GM12878 (cell line): ENCODE results near the gene C21orf58.

Experiments used
- EP300 ChIP-seq, 2 experiments: fragments of 150-350 bp in 1 of 2; IDR thresholded peaks; 2 replicates each; pipeline ENCODE4 v1.6.1; 2011 to 2012; ENCODE audit warnings: low read depth in 2 of 2, low read length in 2 of 2, borderline replicate concordance in 1 of 2, improper control_type of control experiment in 1 of 2, inconsistent platforms in 1 of 2; ENCODE audit not compliant: control insufficient read depth in 1 of 2
- JUND ChIP-seq: IDR thresholded peaks from 2 replicates; pipeline ENCODE4 v1.6.1; 2012; ENCODE audit warnings: low read depth, mild to moderate bottlenecking, low read length, improper control_type of control experiment, moderate library complexity
- NFIC ChIP-seq: IDR thresholded peaks from 2 replicates; pipeline ENCODE4 v1.6.1; 2012; ENCODE audit warnings: low read depth, mild to moderate bottlenecking, inconsistent platforms, low read length, moderate library complexity
- NR2C2 ChIP-seq: IDR thresholded peaks from 2 replicates; pipeline ENCODE4 v1.6.1; 2011; ENCODE audit warnings: borderline replicate concordance, low read depth; ENCODE audit not compliant: control insufficient read depth, insufficient read length
- TCF12 ChIP-seq: IDR thresholded peaks from 2 replicates; pipeline ENCODE4 v1.6.1; 2011; ENCODE audit warnings: low read depth, mild to moderate bottlenecking, low read length
- YBX1 ChIP-seq: fragments of 450-650 bp; IDR thresholded peaks from 2 replicates; pipeline ENCODE4 v1.6.1; 2016; ENCODE audit warnings: antibody characterized with exemption
- YY1 ChIP-seq: IDR thresholded peaks from 2 replicates; pipeline ENCODE4 v1.6.1; 2011; ENCODE audit warnings: low read depth, mild to moderate bottlenecking, low read length
- TF ChIP-seq, protein P1 (sequence below): fragments of 450-650 bp; IDR thresholded peaks from 2 replicates; pipeline ENCODE4 v1.6.1; 2017; ENCODE audit warnings: antibody characterized with exemption, mild to moderate bottlenecking, moderate library complexity
- TF ChIP-seq, protein P2 (sequence below): fragments of 450-650 bp; formaldehyde crosslinking; IDR thresholded peaks from 2 replicates; pipeline ENCODE4 v1.4.0; 2020; ENCODE audit warnings: mild to moderate bottlenecking, moderate library complexity
- TF ChIP-seq, protein P3 (sequence below), 3 experiments: IDR thresholded peaks in 2 of 3; conservative IDR thresholded peaks in 1 of 3; 2 replicates each; pipeline ENCODE4 v1.5.1; 2011; ENCODE audit warnings: low read depth in 3 of 3, low read length in 3 of 3, mild to moderate bottlenecking in 3 of 3, control low read depth in 2 of 3, moderate library complexity in 2 of 3, inconsistent platforms in 1 of 3, mixed read lengths in 1 of 3; ENCODE audit not compliant: control insufficient read depth in 2 of 3, insufficient read depth in 1 of 3; ENCODE audit errors: extremely low read depth in 1 of 3
- TF ChIP-seq, protein P4 (sequence below): IDR thresholded peaks from 2 replicates; pipeline ENCODE4 v1.6.1; 2011; ENCODE audit warnings: low read depth, low read length, improper control_type of control experiment, borderline replicate concordance
- TF ChIP-seq, protein P5 (sequence below): IDR thresholded peaks from 2 replicates; pipeline ENCODE4 v1.6.1; 2012; ENCODE audit warnings: low read depth, low read length, improper control_type of control experiment

DNA sequence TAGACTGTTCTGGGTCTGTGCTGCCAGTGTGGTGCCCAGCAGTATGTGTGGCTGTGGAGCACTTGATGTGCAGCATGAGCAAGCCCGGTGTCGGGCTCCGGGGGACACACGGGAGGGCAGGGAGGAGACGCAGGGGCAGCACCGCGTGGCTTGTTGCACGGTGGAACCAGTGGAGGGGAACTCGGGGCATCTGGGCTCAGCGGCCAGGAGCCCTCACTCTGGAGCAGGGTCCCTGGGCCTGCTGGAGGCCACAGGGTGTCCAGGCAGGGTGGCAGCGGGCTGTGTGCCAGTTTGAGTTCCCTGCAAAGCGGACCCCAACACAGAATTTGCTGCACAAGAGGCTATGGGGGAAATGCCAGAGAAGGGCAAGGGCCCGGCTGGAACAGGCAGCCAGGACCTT lies 30.8 kb upstream of the C21orf58 start:
- TF ChIP-seq, protein P1, sequence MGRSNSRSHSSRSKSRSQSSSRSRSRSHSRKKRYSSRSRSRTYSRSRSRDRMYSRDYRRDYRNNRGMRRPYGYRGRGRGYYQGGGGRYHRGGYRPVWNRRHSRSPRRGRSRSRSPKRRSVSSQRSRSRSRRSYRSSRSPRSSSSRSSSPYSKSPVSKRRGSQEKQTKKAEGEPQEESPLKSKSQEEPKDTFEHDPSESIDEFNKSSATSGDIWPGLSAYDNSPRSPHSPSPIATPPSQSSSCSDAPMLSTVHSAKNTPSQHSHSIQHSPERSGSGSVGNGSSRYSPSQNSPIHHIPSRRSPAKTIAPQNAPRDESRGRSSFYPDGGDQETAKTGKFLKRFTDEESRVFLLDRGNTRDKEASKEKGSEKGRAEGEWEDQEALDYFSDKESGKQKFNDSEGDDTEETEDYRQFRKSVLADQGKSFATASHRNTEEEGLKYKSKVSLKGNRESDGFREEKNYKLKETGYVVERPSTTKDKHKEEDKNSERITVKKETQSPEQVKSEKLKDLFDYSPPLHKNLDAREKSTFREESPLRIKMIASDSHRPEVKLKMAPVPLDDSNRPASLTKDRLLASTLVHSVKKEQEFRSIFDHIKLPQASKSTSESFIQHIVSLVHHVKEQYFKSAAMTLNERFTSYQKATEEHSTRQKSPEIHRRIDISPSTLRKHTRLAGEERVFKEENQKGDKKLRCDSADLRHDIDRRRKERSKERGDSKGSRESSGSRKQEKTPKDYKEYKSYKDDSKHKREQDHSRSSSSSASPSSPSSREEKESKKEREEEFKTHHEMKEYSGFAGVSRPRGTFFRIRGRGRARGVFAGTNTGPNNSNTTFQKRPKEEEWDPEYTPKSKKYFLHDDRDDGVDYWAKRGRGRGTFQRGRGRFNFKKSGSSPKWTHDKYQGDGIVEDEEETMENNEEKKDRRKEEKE = no peak
- TF ChIP-seq, protein P2, sequence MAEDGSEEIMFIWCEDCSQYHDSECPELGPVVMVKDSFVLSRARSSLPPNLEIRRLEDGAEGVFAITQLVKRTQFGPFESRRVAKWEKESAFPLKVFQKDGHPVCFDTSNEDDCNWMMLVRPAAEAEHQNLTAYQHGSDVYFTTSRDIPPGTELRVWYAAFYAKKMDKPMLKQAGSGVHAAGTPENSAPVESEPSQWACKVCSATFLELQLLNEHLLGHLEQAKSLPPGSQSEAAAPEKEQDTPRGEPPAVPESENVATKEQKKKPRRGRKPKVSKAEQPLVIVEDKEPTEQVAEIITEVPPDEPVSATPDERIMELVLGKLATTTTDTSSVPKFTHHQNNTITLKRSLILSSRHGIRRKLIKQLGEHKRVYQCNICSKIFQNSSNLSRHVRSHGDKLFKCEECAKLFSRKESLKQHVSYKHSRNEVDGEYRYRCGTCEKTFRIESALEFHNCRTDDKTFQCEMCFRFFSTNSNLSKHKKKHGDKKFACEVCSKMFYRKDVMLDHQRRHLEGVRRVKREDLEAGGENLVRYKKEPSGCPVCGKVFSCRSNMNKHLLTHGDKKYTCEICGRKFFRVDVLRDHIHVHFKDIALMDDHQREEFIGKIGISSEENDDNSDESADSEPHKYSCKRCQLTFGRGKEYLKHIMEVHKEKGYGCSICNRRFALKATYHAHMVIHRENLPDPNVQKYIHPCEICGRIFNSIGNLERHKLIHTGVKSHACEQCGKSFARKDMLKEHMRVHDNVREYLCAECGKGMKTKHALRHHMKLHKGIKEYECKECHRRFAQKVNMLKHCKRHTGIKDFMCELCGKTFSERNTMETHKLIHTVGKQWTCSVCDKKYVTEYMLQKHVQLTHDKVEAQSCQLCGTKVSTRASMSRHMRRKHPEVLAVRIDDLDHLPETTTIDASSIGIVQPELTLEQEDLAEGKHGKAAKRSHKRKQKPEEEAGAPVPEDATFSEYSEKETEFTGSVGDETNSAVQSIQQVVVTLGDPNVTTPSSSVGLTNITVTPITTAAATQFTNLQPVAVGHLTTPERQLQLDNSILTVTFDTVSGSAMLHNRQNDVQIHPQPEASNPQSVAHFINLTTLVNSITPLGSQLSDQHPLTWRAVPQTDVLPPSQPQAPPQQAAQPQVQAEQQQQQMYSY (CRISPR knock-in tag) = no peak
- TF ChIP-seq EP300 (IDR thresholded peaks at IDR 0.05; ENCODE audit: borderline replicate concordance in 1 of 2, control insufficient read depth in 1 of 2, low read depth in 2 of 2, low read length in 2 of 2) (no peak), YBX1 (no peak), NFIC (no peak), NR2C2 (no peak), TCF12 (no peak), YY1 (no peak), JUND (no peak)
- TF ChIP-seq, protein P3, sequence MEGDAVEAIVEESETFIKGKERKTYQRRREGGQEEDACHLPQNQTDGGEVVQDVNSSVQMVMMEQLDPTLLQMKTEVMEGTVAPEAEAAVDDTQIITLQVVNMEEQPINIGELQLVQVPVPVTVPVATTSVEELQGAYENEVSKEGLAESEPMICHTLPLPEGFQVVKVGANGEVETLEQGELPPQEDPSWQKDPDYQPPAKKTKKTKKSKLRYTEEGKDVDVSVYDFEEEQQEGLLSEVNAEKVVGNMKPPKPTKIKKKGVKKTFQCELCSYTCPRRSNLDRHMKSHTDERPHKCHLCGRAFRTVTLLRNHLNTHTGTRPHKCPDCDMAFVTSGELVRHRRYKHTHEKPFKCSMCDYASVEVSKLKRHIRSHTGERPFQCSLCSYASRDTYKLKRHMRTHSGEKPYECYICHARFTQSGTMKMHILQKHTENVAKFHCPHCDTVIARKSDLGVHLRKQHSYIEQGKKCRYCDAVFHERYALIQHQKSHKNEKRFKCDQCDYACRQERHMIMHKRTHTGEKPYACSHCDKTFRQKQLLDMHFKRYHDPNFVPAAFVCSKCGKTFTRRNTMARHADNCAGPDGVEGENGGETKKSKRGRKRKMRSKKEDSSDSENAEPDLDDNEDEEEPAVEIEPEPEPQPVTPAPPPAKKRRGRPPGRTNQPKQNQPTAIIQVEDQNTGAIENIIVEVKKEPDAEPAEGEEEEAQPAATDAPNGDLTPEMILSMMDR (IDR thresholded peaks at IDR 0.05 in 2 of 3, conservative IDR thresholded peaks at IDR 0.05 in 1 of 3; ENCODE audit: control insufficient read depth in 2 of 3, extremely low read depth in 1 of 3, insufficient read depth in 1 of 3, low read depth in 3 of 3, low read length in 3 of 3) = no peak
- TF ChIP-seq, protein P4, sequence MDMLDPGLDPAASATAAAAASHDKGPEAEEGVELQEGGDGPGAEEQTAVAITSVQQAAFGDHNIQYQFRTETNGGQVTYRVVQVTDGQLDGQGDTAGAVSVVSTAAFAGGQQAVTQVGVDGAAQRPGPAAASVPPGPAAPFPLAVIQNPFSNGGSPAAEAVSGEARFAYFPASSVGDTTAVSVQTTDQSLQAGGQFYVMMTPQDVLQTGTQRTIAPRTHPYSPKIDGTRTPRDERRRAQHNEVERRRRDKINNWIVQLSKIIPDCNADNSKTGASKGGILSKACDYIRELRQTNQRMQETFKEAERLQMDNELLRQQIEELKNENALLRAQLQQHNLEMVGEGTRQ = no peak
- TF ChIP-seq, protein P5, sequence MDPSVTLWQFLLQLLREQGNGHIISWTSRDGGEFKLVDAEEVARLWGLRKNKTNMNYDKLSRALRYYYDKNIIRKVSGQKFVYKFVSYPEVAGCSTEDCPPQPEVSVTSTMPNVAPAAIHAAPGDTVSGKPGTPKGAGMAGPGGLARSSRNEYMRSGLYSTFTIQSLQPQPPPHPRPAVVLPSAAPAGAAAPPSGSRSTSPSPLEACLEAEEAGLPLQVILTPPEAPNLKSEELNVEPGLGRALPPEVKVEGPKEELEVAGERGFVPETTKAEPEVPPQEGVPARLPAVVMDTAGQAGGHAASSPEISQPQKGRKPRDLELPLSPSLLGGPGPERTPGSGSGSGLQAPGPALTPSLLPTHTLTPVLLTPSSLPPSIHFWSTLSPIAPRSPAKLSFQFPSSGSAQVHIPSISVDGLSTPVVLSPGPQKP = no peak
